Measurements from ENCODE around the gene CDH23. TPM values are rescaled to one million over a fixed set of nuclear protein-coding genes. Genes with fewer than 3 reads are reported as not detected.

Gene CDH23
- total RNA-seq, 4 donors from 2014 or later, result 13.8 to 20.1 (median 17.3) TPM

GRCh38 chr10:71727738-71728737 is 331.3 kb downstream of the CDH23 start:
- Histone ChIP-seq H3K27me3 (no peaks in the 10 kb centered on the region), H3K4me3 (no peak overlapping the region), H3K27ac (peak overlapping the region; percentile 41 to 77 (median 76)), H3K9me3 (no peaks in the 10 kb centered on the region), H3K36me3 (no peaks in the 10 kb centered on the region), H3K4me1 (peaks cover 0 to 46% (median 37%) of the 10 kb centered on the region in 4 donors)
- peak in 1 of 2 donors; percentile 66 for TF ChIP-seq EP300 (IDR thresholded peaks at IDR 0.05)
- TF ChIP-seq CTCF (IDR thresholded peaks at IDR 0.05), result no peak
- no peak for TF ChIP-seq POLR2A (IDR thresholded peaks at IDR 0.05)
- peak; percentile 51 to 57 for DNase-seq (ENCODE audit: low spot score in 2 of 2)
- WGBS, 2 donors, result 32 to 34% methylated on average over 8 of the region's 8 CpGs

DNA sequence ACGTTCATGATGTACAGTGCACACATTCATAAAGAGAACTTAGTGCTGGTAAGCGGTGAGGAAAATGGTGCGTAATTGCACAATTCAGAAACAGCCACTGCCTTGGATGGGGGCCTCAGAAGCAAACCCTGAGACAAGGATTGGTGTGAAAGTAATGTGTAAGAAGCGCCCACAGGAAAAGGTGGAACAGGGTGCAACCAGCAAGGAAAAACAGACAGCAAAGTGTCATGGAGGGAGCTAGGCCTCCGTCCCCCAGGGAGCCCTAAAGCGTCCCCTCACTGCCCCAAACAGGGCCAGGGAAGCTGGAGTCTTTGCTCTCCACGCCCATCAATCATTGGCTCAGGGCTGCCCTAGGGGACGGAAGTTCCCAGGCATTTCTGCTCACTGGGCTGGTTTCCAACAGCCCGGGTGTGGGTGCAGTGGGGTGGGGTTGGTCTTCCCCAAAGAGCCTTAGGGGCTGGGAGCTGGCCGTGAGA is 332.5 kb downstream of the CDH23 start:
- Histone ChIP-seq H3K4me3 (no peak overlapping the region), H3K36me3 (no peaks in the 10 kb centered on the region), H3K9me3 (no peaks in the 10 kb centered on the region), H3K4me1 (peaks cover 0 to 46% (median 37%) of the 10 kb centered on the region in 4 donors), H3K27me3 (no peaks in the 10 kb centered on the region), H3K27ac (peak overlapping the region in 3 of 4 donors; percentile 74 to 77 (median 77))
- DNase-seq (ENCODE audit: low spot score in 2 of 2), result no peak
- no peak for TF ChIP-seq POLR2A (IDR thresholded peaks at IDR 0.05)
- no peak for TF ChIP-seq CTCF (IDR thresholded peaks at IDR 0.05)
- TF ChIP-seq EP300 (IDR thresholded peaks at IDR 0.05), result peak in 1 of 2 donors; percentile 39
- 35 to 37% methylated on average over 10 of the region's 10 CpGs for WGBS, 2 donors

GRCh38 chr10:71731791-71732190 is 335.1 kb downstream of the CDH23 start:
- WGBS, 2 donors, result 90 to 93% methylated on average over 11 to 12 of the region's 12 CpGs
- Histone ChIP-seq H3K27ac (no peak overlapping the region), H3K9me3 (no peaks in the 10 kb centered on the region), H3K27me3 (no peaks in the 10 kb centered on the region), H3K36me3 (no peaks in the 10 kb centered on the region), H3K4me1 (peaks cover 0 to 48% (median 36%) of the 10 kb centered on the region in 4 donors), H3K4me3 (no peak overlapping the region)
- no peak for DNase-seq (ENCODE audit: low spot score in 2 of 2)
- TF ChIP-seq CTCF (IDR thresholded peaks at IDR 0.05) (no peak), EP300 (IDR thresholded peaks at IDR 0.05) (no peak), POLR2A (IDR thresholded peaks at IDR 0.05) (no peak)

GRCh38 chr10:71734797-71735196 is 338.1 kb downstream of the CDH23 start:
- H3K4me3 ChIP-seq, result no peak overlapping the region
- H3K27me3 ChIP-seq, result no peaks in the 10 kb centered on the region
- H3K36me3 ChIP-seq, result no peaks in the 10 kb centered on the region
- H3K9me3 ChIP-seq, result no peaks in the 10 kb centered on the region
- DNase-seq (ENCODE audit: low spot score in 2 of 2), result no peak
- TF ChIP-seq EP300 (IDR thresholded peaks at IDR 0.05) (no peak), POLR2A (IDR thresholded peaks at IDR 0.05) (no peak), CTCF (IDR thresholded peaks at IDR 0.05) (no peak)
- WGBS, 2 donors, result 82 to 83% methylated on average over 5 of the region's 5 CpGs
- H3K4me1 ChIP-seq, result peaks cover 0 to 42% (median 14%) of the 10 kb centered on the region in 4 donors
- no peak overlapping the region for H3K27ac ChIP-seq
